Naive thymus-derived CD4-positive, alpha-beta T cell (primary cell): ENCODE measurements around the gene CFAP73. TPM values are rescaled to one million over a fixed set of nuclear protein-coding genes. Genes with fewer than 3 reads are reported as not detected.
A peak's percentile ranks its signal among the peaks of the same experiment; 100 is the strongest.

Source experiments
- ATAC-seq: fragments of 150-1000 bp; cut with Tn5 transposase; 2 replicates; pipeline ENCODE4 v1.10.0; 2021; ENCODE audit warnings: mild to moderate bottlenecking, moderate library complexity
- CTCF ChIA-PET: fragments of 350-600 bp; sonication (Branson Sonifier 250); formaldehyde crosslinking; loops from one replicate; lab custom pipeline; 2021; ENCODE audit warnings: antibody characterized with exemption; lab: Charles Lee
- POLR2A ChIA-PET: fragments of 350-600 bp; sonication (Branson Sonifier 250); formaldehyde crosslinking; loops from one replicate; lab custom pipeline; 2021; ENCODE audit warnings: antibody characterized with exemption, inconsistent platforms; lab: Charles Lee
- DNase-seq, 9 donors: peaks; one replicate each; pipeline versions ENCODE4 v3.0.0 to v3.0.0-alpha.2; 2020 to 2022; ENCODE audit warnings: mixed read lengths in 1 of 9
- H3K27ac ChIP-seq: one replicate; pipeline ENCODE4 v1.7.0; 2013; ENCODE audit warnings: mild to moderate bottlenecking, low read depth, low read length, moderate library complexity
- H3K27me3 ChIP-seq, 2 donors: one replicate each; pipeline ENCODE4 v1.7.0; 2013; ENCODE audit warnings: low read length in 2 of 2, mild to moderate bottlenecking in 2 of 2, moderate library complexity in 2 of 2; ENCODE audit not compliant: control insufficient read depth in 2 of 2, insufficient read depth in 2 of 2
- H3K36me3 ChIP-seq, 3 experiments: 1 replicate in 2 of 3; 2 replicates in 1 of 3; pipeline ENCODE4 v1.7.0; 2013; ENCODE audit warnings: low read length in 3 of 3, mild to moderate bottlenecking in 3 of 3, moderate library complexity in 1 of 3; ENCODE audit not compliant: insufficient read depth in 3 of 3, control insufficient read depth in 2 of 3
- H3K4me1 ChIP-seq, 2 donors: one replicate each; pipeline ENCODE4 v1.7.0; 2013; ENCODE audit warnings: low read length in 2 of 2, mild to moderate bottlenecking in 2 of 2, moderate library complexity in 1 of 2; ENCODE audit not compliant: control insufficient read depth in 2 of 2, insufficient read depth in 2 of 2
- H3K4me3 ChIP-seq: 2 replicates; pipeline ENCODE4 v1.7.0; 2013; ENCODE audit warnings: mild to moderate bottlenecking, low read length
- H3K9me3 ChIP-seq, 3 experiments: 1 replicate in 2 of 3; 2 replicates in 1 of 3; pipeline ENCODE4 v1.7.0; 2013; ENCODE audit warnings: low read length in 3 of 3; ENCODE audit not compliant: control insufficient read depth in 2 of 3
- H3K27ac Mint-ChIP-seq, 9 donors: one replicate each; pipeline ENCODE4 v1.8.0; 2020 to 2022; ENCODE audit warnings: mixed read lengths in 9 of 9, mild to moderate bottlenecking in 8 of 9, moderate library complexity in 5 of 9, inconsistent platforms in 2 of 9
- H3K27me3 Mint-ChIP-seq, 5 donors: one replicate each; pipeline ENCODE4 v1.8.0; 2021 to 2022; ENCODE audit warnings: mixed read lengths in 5 of 5, mild to moderate bottlenecking in 1 of 5
- H3K36me3 Mint-ChIP-seq, 5 donors: one replicate each; pipeline ENCODE4 v1.8.0; 2020 to 2022; ENCODE audit warnings: mixed read lengths in 5 of 5, mild to moderate bottlenecking in 3 of 5, inconsistent platforms in 1 of 5
- H3K4me1 Mint-ChIP-seq, 7 donors: one replicate each; pipeline ENCODE4 v1.8.0; 2020 to 2022; ENCODE audit warnings: mixed read lengths in 7 of 7, mild to moderate bottlenecking in 3 of 7, inconsistent platforms in 1 of 7
- H3K4me3 Mint-ChIP-seq, 10 donors: one replicate each; pipeline ENCODE4 v1.8.0; 2020 to 2022; ENCODE audit warnings: mild to moderate bottlenecking in 10 of 10, mixed read lengths in 10 of 10, moderate library complexity in 6 of 10, inconsistent platforms in 2 of 10
- H3K9me3 Mint-ChIP-seq, 11 donors: one replicate each; pipeline ENCODE4 v1.8.0; 2020 to 2022; ENCODE audit warnings: mixed read lengths in 11 of 11, mild to moderate bottlenecking in 4 of 11, inconsistent platforms in 1 of 11, moderate library complexity in 1 of 11
- intact Hi-C, 2 donors: fragments of 100-400 bp; cut with micrococcal nuclease; formaldehyde crosslinking; loops; one replicate each; pipeline ENCODE4 v1.15.1; 2023
- polyA plus RNA-seq, 2 donors: library from polyadenylated mRNA; unstranded; fragments of 300-500 nt; fragmentation: Illumina TruSeq; gene quantifications; one replicate each; pipeline ENCODE4 v1.2.3, GENCODE V29; 2021
- total RNA-seq, 6 experiments: library from RNA in 5 of 6; stranded (reverse) in 5 of 6; gene quantifications; 1 replicate in 5 of 6; 2 replicates in 1 of 6; pipeline ENCODE4 v1.2.3 and lab custom pipeline; 2021 to 2026

The CFAP73 gene
- total and polyA plus RNA-seq, 7 experiments from 2014 or later = 0.29 to 0.88 (median 0.48) TPM; not detected in 4

DNA sequence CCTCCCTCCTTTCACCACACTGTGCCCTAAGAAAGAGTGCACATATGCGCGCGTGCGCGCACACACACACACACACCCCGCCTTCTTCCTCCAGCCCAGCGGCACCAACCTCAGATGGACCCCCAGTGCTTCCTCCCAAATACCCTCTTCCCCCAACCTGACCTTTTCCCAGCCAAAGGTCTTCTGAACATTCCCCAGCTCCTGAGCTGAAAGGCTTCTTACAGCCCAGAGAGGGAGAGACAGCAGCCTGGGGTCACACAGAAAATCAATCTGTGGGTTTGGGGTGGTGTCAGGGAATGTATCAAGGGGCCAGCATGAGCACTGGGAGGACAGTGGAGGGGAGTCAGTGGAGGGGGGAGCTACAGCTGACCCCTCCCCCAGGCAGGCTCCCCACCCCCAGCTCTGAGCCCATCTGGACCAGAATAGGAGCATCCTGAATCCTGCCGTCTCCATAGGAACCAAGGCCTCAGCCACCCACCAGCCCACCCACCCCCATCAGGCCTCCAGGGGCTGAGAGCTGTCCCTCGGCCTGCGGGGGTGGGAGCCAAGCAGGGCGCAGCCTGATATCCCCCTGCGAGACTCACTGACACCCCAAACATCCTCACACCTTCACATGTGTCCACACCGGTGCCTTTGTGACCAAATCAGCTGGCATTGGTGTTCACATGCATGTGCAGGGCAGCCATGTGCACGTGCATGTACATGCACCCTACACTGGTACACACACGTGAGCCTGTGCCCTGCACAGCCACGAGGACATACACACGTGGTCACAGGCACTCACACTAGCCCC is 19.7 kb upstream of the CFAP73 start:
- DNase-seq (no peak), ATAC-seq (peak; percentile 18)
- H3K4me3 Mint-ChIP-seq = no peak overlapping the region
- H3K36me3 ChIP-seq = no peaks in the 10 kb centered on the region
- H3K4me1 ChIP-seq = peaks cover 0 to 6% of the 10 kb centered on the region in 2 donors
- H3K9me3 Mint-ChIP-seq = no peaks in the 10 kb centered on the region
- H3K4me1 Mint-ChIP-seq = peaks cover 0 to 13% (median 7%) of the 10 kb centered on the region in 7 donors
- no peaks in the 10 kb centered on the region for H3K36me3 Mint-ChIP-seq
- no peaks in the 10 kb centered on the region for H3K27me3 ChIP-seq
- H3K27ac ChIP-seq = no peak overlapping the region
- ChIA-PET CTCF (interaction anchor here (1.2 kb wide), 1 partner anchor 9 kb away, joined by 3 read pairs; no protein-coding TSS in a partner anchor), POLR2A (no interaction called here)
- no peak overlapping the region for H3K4me3 ChIP-seq
- peaks cover 0 to 6% (median 0%) of the 10 kb centered on the region in 5 donors for H3K27me3 Mint-ChIP-seq
- intact Hi-C loops = no loop called here
- H3K9me3 ChIP-seq = no peaks in the 10 kb centered on the region
- peak overlapping the region in 1 of 9 donors; percentile 17 for H3K27ac Mint-ChIP-seq

DNA sequence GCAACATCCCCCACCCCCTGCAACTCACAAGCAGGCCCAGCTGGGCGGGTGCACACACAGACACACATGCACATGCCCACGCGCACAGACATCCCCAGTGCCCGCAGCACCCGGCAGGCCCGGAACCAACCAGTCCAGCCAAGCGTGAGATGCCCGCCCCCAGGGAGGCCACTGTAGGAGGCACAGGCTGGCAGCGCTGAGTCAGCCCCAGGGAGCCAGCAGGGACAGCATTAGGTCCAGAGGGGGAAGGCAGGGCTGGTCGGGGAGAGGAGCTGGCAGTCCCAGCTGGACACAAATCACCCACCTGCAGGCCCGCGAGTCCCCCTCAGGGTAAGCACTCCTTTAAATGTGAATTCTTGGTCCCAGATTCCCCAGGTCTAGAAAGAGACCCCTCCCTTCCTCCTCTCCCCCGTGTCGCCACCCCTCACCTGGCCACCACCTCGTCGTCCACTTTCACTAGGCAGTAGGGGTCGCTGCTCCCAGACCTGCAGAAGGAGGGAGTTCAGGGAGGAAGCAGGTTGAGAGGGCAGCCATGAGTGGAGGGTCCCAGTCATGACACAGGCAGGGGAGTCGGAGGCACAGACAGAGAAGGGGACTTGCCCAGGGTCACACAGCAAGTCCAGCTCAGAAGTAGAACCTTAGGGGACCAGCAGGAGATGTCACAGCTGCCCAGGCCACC is 18.9 kb upstream of the CFAP73 start:
- Mint-ChIP-seq H3K9me3 (no peaks in the 10 kb centered on the region), H3K27me3 (peaks cover 0 to 7% (median 0%) of the 10 kb centered on the region in 5 donors), H3K4me3 (no peak overlapping the region), H3K27ac (peak overlapping the region in 2 of 9 donors; percentile 15 to 65), H3K4me1 (peaks cover 0 to 20% (median 7%) of the 10 kb centered on the region in 7 donors), H3K36me3 (no peaks in the 10 kb centered on the region)
- DNase-seq = no peak
- Histone ChIP-seq H3K27me3 (no peaks in the 10 kb centered on the region), H3K36me3 (no peaks in the 10 kb centered on the region), H3K9me3 (no peaks in the 10 kb centered on the region), H3K4me3 (no peak overlapping the region), H3K27ac (no peak overlapping the region), H3K4me1 (peaks cover 0 to 6% of the 10 kb centered on the region in 2 donors)
- intact Hi-C loops = no loop called here
- peak; percentile 18 for ATAC-seq
- ChIA-PET CTCF (no interaction called here), POLR2A (no interaction called here)

DNA sequence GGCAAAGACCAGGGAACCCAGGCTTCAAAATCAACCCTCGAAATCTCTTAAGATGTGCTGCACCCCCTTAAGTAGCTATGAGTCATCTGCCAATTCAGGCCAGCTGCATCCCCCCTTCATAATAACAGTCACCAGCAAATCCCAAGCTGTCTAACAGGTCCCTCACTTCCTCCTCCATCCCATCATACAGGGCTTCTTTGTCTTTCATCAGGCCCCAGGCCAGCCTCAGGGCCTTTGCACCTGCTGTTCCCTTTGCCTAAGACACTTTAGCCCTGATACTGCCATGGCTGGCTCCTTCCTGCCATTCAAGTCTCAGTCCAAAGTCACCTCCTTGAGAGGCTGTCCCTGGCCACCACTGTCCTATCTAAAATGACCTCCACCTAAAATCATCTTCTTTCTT is 18.0 kb upstream of the CFAP73 start:
- Histone ChIP-seq H3K4me3 (no peak overlapping the region), H3K36me3 (no peaks in the 10 kb centered on the region), H3K9me3 (no peaks in the 10 kb centered on the region), H3K27me3 (no peaks in the 10 kb centered on the region), H3K4me1 (peaks cover 0 to 13% of the 10 kb centered on the region in 2 donors), H3K27ac (no peak overlapping the region)
- Mint-ChIP-seq H3K27ac (peak overlapping the region in 1 of 9 donors; percentile 62), H3K4me3 (no peak overlapping the region), H3K4me1 (peaks cover 8 to 29% (median 16%) of the 10 kb centered on the region in 7 donors), H3K36me3 (no peaks in the 10 kb centered on the region), H3K27me3 (peaks cover 0 to 7% (median 0%) of the 10 kb centered on the region in 5 donors), H3K9me3 (no peaks in the 10 kb centered on the region)
- POLR2A ChIA-PET = no interaction called here
- DNase-seq = no peak
- intact Hi-C loops = no loop called here
- ATAC-seq = no peak
- CTCF ChIA-PET = interaction anchor here (0.6 kb wide), 1 partner anchor 64 kb away, joined by 6 read pairs; no protein-coding TSS in a partner anchor

DNA sequence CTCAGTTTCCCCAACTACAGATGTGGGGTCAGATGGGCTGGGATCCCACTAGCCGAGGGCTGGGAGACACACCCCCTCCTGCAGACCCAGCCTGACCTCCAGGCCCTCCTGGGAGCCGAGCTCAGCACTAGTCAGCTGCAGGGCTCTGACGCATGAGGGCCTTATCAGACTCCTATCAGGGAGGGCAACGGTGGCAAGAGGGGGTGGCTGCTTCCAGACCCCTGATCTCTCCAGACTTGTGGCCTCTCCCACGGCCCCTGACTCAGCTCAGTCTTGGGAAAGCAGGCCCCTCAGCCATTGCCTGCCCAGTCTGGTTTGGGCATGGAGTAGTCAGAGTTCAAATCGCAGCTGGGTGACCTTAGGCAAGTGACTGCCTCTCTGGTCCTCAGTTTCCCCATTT is 16.5 kb upstream of the CFAP73 start:
- Histone ChIP-seq H3K36me3 (no peaks in the 10 kb centered on the region), H3K4me1 (peaks cover 0 to 14% of the 10 kb centered on the region in 2 donors), H3K4me3 (no peak overlapping the region), H3K9me3 (no peaks in the 10 kb centered on the region), H3K27ac (no peak overlapping the region), H3K27me3 (no peaks in the 10 kb centered on the region)
- Mint-ChIP-seq H3K36me3 (no peaks in the 10 kb centered on the region), H3K4me3 (peak overlapping the region in 1 of 10 donors; percentile 29), H3K9me3 (no peaks in the 10 kb centered on the region), H3K4me1 (peaks cover 9 to 34% (median 20%) of the 10 kb centered on the region in 7 donors), H3K27me3 (peaks cover 0 to 7% (median 0%) of the 10 kb centered on the region in 5 donors), H3K27ac (no peak overlapping the region)
- no peak for DNase-seq
- ChIA-PET POLR2A (no interaction called here), CTCF (no interaction called here)
- ATAC-seq = no peak
- intact Hi-C loops = no loop called here

DNA sequence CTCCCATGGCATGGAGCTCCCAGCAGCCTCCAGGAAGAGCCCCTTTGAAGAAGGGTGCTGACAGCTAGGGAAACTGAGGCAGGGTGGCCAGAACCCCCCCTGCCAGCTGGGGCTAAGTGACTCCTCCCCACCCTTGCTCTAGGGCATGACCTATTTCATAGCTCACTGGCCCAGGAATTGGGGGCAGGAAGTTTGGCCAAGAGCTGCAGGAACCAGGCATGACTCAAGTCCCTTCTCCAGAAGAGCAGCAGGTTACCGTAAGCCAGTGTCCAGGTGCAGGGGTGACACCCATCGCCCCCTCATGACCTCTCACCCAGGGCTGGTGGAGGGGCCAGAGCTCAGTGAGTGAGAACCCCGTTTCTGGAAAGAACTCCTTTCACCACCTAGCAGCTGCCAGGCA is 15.9 kb upstream of the CFAP73 start:
- DNase-seq (no peak), ATAC-seq (no peak)
- no peak overlapping the region for H3K27ac Mint-ChIP-seq
- Histone ChIP-seq H3K9me3 (no peaks in the 10 kb centered on the region), H3K27ac (no peak overlapping the region), H3K4me1 (peaks cover 0 to 14% of the 10 kb centered on the region in 2 donors), H3K27me3 (no peaks in the 10 kb centered on the region), H3K4me3 (no peak overlapping the region), H3K36me3 (no peaks in the 10 kb centered on the region)
- intact Hi-C loops = no loop called here
- H3K36me3 Mint-ChIP-seq = no peaks in the 10 kb centered on the region
- peaks cover 9 to 32% (median 19%) of the 10 kb centered on the region in 7 donors for H3K4me1 Mint-ChIP-seq
- no peaks in the 10 kb centered on the region for H3K9me3 Mint-ChIP-seq
- H3K27me3 Mint-ChIP-seq = peaks cover 0 to 7% (median 0%) of the 10 kb centered on the region in 5 donors
- H3K4me3 Mint-ChIP-seq = peak overlapping the region in 1 of 10 donors; percentile 91
- ChIA-PET POLR2A (no interaction called here), CTCF (interaction anchor here (0.6 to 0.8 kb wide), 2 partner anchors 85 to 252 kb away, joined by 4 read pairs; no protein-coding TSS in a partner anchor)

DNA sequence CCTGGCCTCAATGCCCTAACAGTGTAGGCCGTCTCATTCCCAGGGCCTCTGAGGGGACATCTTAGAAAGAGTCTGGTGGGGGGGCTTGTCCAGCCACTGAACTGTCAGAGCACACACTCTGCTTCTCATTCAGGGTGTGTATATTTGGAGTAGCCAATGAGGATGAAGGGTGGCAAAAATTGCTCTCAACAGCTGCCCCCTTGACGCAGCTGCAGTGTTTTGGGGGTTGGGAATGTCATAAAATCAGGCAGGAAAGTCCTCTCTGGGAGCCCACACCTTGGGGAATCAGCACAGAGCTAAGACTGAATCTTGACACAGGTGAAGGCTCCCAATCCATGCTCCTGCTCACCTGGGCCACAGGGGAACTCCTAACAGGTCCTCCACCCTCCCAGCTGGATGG is 15.5 kb upstream of the CFAP73 start:
- Mint-ChIP-seq H3K27ac (no peak overlapping the region), H3K9me3 (no peaks in the 10 kb centered on the region), H3K27me3 (peaks cover 0 to 7% (median 0%) of the 10 kb centered on the region in 5 donors), H3K36me3 (no peaks in the 10 kb centered on the region), H3K4me1 (peaks cover 9 to 30% (median 17%) of the 10 kb centered on the region in 7 donors), H3K4me3 (peak overlapping the region in 2 of 10 donors; percentile 19 to 91)
- DNase-seq = no peak
- no peak overlapping the region for H3K27ac ChIP-seq
- ATAC-seq = no peak
- no peaks in the 10 kb centered on the region for H3K9me3 ChIP-seq
- intact Hi-C loops = no loop called here
- no peak overlapping the region for H3K4me3 ChIP-seq
- no peaks in the 10 kb centered on the region for H3K27me3 ChIP-seq
- peaks cover 0 to 14% of the 10 kb centered on the region in 2 donors for H3K4me1 ChIP-seq
- CTCF ChIA-PET = interaction anchor here (0.6 to 0.8 kb wide), 2 partner anchors 85 to 252 kb away, joined by 4 read pairs; no protein-coding TSS in a partner anchor
- H3K36me3 ChIP-seq = no peaks in the 10 kb centered on the region
- POLR2A ChIA-PET = no interaction called here
